SK-N-SH (cell line): ENCODE results near the gene EXD2.

Experiments used
- EZH2phosphoT487 ChIP-seq: fragments of 200-600 bp; sonication (generic); IDR thresholded peaks from 2 replicates; pipeline ENCODE4 v1.6.1; 2017; ENCODE audit warnings: low read depth, mixed run types, mild to moderate bottlenecking, antibody characterized with exemption, moderate library complexity, borderline replicate concordance
- MEF2A ChIP-seq: IDR thresholded peaks from 2 replicates; pipeline ENCODE4 v1.4.0; 2012; ENCODE audit warnings: low read depth, borderline replicate concordance
- TAF1 ChIP-seq: IDR thresholded peaks from 2 replicates; pipeline ENCODE4 v1.6.1; 2012; ENCODE audit warnings: low read depth, mild to moderate bottlenecking, low read length, moderate library complexity, borderline replicate concordance
- TF ChIP-seq, protein P1 (sequence below): fragments of 200-600 bp; sonication (generic); IDR thresholded peaks from 2 replicates; pipeline ENCODE4 v1.6.1; 2017; ENCODE audit warnings: antibody characterized with exemption, mild to moderate bottlenecking, moderate library complexity
- TF ChIP-seq, protein P2 (sequence below): IDR thresholded peaks from 2 replicates; pipeline ENCODE4; 2012
- TF ChIP-seq, protein P3 (sequence below): IDR thresholded peaks from 2 replicates; pipeline ENCODE4 v1.6.1; 2012; ENCODE audit warnings: mild to moderate bottlenecking, low read depth, low read length, moderate library complexity

DNA sequence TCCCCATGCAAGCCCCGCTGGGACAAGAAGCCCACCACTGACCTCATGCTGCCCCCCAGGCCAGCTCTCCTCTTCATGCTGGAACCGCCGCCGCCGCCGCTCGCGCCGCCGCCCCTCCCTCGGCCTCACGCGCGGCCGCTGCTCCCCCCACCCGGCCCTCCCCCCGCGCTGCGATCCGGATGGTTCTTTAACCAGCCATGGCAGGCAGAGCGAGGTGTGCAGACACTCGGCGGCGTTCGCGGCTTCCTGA, 38.5 kb upstream of the EXD2 start, which contains the start of gene DCAF5:
- TF ChIP-seq, protein P1, sequence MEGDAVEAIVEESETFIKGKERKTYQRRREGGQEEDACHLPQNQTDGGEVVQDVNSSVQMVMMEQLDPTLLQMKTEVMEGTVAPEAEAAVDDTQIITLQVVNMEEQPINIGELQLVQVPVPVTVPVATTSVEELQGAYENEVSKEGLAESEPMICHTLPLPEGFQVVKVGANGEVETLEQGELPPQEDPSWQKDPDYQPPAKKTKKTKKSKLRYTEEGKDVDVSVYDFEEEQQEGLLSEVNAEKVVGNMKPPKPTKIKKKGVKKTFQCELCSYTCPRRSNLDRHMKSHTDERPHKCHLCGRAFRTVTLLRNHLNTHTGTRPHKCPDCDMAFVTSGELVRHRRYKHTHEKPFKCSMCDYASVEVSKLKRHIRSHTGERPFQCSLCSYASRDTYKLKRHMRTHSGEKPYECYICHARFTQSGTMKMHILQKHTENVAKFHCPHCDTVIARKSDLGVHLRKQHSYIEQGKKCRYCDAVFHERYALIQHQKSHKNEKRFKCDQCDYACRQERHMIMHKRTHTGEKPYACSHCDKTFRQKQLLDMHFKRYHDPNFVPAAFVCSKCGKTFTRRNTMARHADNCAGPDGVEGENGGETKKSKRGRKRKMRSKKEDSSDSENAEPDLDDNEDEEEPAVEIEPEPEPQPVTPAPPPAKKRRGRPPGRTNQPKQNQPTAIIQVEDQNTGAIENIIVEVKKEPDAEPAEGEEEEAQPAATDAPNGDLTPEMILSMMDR, result no peak
- TF ChIP-seq, protein P2, sequence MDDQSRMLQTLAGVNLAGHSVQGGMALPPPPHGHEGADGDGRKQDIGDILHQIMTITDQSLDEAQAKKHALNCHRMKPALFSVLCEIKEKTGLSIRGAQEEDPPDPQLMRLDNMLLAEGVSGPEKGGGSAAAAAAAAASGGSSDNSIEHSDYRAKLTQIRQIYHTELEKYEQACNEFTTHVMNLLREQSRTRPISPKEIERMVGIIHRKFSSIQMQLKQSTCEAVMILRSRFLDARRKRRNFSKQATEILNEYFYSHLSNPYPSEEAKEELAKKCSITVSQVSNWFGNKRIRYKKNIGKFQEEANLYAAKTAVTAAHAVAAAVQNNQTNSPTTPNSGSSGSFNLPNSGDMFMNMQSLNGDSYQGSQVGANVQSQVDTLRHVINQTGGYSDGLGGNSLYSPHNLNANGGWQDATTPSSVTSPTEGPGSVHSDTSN, result no peak
- no peak for TF ChIP-seq MEF2A
- TF ChIP-seq TAF1, result peak; percentile 78; the same call in 1 of the 2 replicates
- no peak for TF ChIP-seq EZH2phosphoT487
- TF ChIP-seq, protein P3, sequence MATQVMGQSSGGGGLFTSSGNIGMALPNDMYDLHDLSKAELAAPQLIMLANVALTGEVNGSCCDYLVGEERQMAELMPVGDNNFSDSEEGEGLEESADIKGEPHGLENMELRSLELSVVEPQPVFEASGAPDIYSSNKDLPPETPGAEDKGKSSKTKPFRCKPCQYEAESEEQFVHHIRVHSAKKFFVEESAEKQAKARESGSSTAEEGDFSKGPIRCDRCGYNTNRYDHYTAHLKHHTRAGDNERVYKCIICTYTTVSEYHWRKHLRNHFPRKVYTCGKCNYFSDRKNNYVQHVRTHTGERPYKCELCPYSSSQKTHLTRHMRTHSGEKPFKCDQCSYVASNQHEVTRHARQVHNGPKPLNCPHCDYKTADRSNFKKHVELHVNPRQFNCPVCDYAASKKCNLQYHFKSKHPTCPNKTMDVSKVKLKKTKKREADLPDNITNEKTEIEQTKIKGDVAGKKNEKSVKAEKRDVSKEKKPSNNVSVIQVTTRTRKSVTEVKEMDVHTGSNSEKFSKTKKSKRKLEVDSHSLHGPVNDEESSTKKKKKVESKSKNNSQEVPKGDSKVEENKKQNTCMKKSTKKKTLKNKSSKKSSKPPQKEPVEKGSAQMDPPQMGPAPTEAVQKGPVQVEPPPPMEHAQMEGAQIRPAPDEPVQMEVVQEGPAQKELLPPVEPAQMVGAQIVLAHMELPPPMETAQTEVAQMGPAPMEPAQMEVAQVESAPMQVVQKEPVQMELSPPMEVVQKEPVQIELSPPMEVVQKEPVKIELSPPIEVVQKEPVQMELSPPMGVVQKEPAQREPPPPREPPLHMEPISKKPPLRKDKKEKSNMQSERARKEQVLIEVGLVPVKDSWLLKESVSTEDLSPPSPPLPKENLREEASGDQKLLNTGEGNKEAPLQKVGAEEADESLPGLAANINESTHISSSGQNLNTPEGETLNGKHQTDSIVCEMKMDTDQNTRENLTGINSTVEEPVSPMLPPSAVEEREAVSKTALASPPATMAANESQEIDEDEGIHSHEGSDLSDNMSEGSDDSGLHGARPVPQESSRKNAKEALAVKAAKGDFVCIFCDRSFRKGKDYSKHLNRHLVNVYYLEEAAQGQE, result no peak
